Measurements from ENCODE around the gene ETV1. TPM values are rescaled to one million over a fixed set of nuclear protein-coding genes. Genes with fewer than 3 reads are reported as not detected.

The ETV1 gene
- total RNA-seq, 4 donors from 2014 or later = 4.2 to 11.5 (median 7.3) TPM

DNA sequence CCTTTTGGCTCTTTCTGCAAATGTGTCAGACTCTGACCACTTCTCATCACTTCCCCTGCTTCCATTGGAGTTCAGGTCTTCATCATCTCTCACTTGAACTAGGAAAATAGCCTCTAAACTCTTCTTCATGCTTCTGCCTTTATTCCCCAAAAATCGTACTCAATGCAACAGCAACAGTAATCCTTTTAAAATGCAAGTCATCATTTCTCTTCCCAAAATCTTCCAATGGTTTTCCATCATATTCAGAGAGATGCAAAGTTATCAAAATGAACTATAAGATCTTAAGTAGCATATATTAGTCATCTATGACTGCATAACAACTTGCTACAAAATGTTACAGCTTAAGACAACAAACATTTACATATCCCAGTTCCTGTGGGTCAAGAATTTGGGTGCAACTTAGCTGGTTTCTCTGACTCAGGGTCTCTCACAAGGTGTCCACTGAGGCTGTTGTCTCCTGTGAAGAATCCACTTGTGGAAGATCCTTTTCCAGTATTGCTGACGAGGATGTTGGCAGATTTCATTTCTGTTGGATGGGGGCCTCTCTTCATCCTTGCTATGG lies 31.0 kb upstream of the ETV1 start:
- H3K4me3 ChIP-seq = no peak overlapping the region
- H3K27me3 ChIP-seq = no peaks in the 10 kb centered on the region
- no peak overlapping the region for H3K27ac ChIP-seq
- WGBS, 2 donors (ENCODE audit: low coverage in 1 of 2) = 62 to 75% methylated on average over 1 to 2 of the region's 2 CpGs
- TF ChIP-seq POLR2AphosphoS5 (IDR thresholded peaks at IDR 0.05) = no peak
- TF ChIP-seq EP300 (IDR thresholded peaks at IDR 0.05) = no peak
- TF ChIP-seq POLR2A (IDR thresholded peaks at IDR 0.05) = no peak
- TF ChIP-seq, protein P1, sequence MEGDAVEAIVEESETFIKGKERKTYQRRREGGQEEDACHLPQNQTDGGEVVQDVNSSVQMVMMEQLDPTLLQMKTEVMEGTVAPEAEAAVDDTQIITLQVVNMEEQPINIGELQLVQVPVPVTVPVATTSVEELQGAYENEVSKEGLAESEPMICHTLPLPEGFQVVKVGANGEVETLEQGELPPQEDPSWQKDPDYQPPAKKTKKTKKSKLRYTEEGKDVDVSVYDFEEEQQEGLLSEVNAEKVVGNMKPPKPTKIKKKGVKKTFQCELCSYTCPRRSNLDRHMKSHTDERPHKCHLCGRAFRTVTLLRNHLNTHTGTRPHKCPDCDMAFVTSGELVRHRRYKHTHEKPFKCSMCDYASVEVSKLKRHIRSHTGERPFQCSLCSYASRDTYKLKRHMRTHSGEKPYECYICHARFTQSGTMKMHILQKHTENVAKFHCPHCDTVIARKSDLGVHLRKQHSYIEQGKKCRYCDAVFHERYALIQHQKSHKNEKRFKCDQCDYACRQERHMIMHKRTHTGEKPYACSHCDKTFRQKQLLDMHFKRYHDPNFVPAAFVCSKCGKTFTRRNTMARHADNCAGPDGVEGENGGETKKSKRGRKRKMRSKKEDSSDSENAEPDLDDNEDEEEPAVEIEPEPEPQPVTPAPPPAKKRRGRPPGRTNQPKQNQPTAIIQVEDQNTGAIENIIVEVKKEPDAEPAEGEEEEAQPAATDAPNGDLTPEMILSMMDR (IDR thresholded peaks at IDR 0.05) = no peak
- no peaks in the 10 kb centered on the region for H3K4me1 ChIP-seq
- no peak for ATAC-seq
- no peaks in the 10 kb centered on the region for H3K9me3 ChIP-seq
- no peaks in the 10 kb centered on the region for H3K36me3 ChIP-seq

DNA sequence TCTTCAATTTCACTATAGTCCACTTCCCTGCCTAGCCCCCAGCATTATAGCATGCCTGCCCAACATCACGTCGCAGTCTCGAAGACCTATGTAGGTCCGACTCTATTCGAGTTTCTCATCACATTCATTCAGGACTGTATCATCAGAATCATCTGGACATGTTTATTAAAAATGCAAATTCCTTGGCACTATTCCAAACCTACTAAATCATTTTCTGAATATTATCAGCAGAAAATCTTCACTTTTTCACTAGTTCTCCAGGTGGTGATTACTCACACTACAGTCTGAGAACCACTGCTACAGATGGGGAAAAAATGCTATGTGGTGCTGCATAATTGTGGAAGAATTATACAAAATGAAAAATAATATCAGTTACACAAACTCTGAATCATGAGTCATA lies 29.3 kb upstream of the ETV1 start:
- TF ChIP-seq EP300 (IDR thresholded peaks at IDR 0.05) (no peak), POLR2AphosphoS5 (IDR thresholded peaks at IDR 0.05) (no peak), POLR2A (IDR thresholded peaks at IDR 0.05) (no peak)
- TF ChIP-seq, protein P1 (IDR thresholded peaks at IDR 0.05) = no peak
- no peak overlapping the region for H3K27ac ChIP-seq
- H3K9me3 ChIP-seq = no peaks in the 10 kb centered on the region
- ATAC-seq = no peak
- H3K4me3 ChIP-seq = no peak overlapping the region
- no peaks in the 10 kb centered on the region for H3K27me3 ChIP-seq
- 78 to 90% methylated on average over 5 of the region's 5 CpGs for WGBS, 2 donors (ENCODE audit: low coverage in 1 of 2)
- no peaks in the 10 kb centered on the region for H3K36me3 ChIP-seq
- H3K4me1 ChIP-seq = no peaks in the 10 kb centered on the region

DNA sequence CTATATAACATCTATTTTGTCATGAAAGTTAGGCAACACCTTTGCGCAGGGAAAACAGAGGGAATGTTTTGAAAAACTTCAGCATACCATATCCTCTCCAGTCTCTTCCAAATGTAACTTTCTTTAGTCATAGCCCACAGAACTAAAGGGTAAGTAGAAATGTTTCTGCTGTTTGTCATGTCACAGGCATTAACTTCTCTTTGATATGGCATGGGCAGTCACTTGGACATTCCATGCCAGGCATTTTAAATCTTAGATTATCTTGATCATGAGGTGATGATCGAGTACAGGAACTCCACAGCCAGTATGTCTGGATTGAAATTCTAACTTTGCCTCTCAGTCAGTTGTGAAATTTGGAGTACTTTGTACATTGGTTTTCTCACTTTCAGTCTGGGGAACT lies 27.5 kb upstream of the ETV1 start:
- 90 to 100% methylated on average over 2 of the region's 2 CpGs for WGBS, 2 donors (ENCODE audit: low coverage in 1 of 2)

DNA sequence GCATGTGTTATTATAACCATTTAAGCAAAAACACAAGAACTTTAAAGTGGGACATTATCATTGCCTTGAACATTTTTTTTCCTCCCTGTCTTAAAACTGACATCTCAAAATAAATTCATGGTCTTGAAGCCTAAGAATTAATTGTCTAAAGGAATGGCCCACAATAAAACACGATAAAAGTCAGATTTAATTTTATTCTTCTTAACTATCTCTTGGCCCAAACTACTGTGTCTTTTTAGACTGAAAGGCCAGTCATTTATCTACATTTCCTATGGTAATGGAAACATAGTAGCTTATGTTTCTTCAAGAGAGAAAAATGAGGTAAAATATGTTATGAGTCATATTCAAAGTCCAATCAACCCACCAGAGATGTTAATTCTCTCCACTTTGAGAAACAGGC lies 24.4 kb upstream of the ETV1 start:
- Histone ChIP-seq H3K27ac (no peak overlapping the region), H3K4me1 (no peaks in the 10 kb centered on the region), H3K9me3 (no peaks in the 10 kb centered on the region), H3K36me3 (no peaks in the 10 kb centered on the region), H3K27me3 (no peaks in the 10 kb centered on the region), H3K4me3 (no peak overlapping the region)
- ATAC-seq = no peak
- WGBS, 2 donors (ENCODE audit: low coverage in 1 of 2) = 10 to 14% methylated on average over 1 of the region's 1 CpG
- TF ChIP-seq POLR2AphosphoS5 (IDR thresholded peaks at IDR 0.05) (no peak), POLR2A (IDR thresholded peaks at IDR 0.05) (no peak), EP300 (IDR thresholded peaks at IDR 0.05) (no peak)
- TF ChIP-seq, protein P1 (IDR thresholded peaks at IDR 0.05) = no peak

More for the DNA sequence above, 27.5 kb upstream of the ETV1 start:
- H3K4me3 ChIP-seq = no peak overlapping the region
- no peak for ATAC-seq
- H3K27ac ChIP-seq = no peak overlapping the region
- no peaks in the 10 kb centered on the region for H3K9me3 ChIP-seq
- H3K27me3 ChIP-seq = no peaks in the 10 kb centered on the region
- no peaks in the 10 kb centered on the region for H3K36me3 ChIP-seq
- TF ChIP-seq POLR2AphosphoS5 (IDR thresholded peaks at IDR 0.05) = no peak
- no peak for TF ChIP-seq EP300 (IDR thresholded peaks at IDR 0.05)
- no peak for TF ChIP-seq POLR2A (IDR thresholded peaks at IDR 0.05)
- TF ChIP-seq, protein P1 (IDR thresholded peaks at IDR 0.05) = no peak
- no peaks in the 10 kb centered on the region for H3K4me1 ChIP-seq
